ENCODE data around the gene UFC1. TPM values are rescaled to one million over a fixed set of nuclear protein-coding genes. Genes with fewer than 3 reads are reported as not detected.

UFC1 gene
- total RNA-seq, 1 donor, result 69.1 TPM

DNA sequence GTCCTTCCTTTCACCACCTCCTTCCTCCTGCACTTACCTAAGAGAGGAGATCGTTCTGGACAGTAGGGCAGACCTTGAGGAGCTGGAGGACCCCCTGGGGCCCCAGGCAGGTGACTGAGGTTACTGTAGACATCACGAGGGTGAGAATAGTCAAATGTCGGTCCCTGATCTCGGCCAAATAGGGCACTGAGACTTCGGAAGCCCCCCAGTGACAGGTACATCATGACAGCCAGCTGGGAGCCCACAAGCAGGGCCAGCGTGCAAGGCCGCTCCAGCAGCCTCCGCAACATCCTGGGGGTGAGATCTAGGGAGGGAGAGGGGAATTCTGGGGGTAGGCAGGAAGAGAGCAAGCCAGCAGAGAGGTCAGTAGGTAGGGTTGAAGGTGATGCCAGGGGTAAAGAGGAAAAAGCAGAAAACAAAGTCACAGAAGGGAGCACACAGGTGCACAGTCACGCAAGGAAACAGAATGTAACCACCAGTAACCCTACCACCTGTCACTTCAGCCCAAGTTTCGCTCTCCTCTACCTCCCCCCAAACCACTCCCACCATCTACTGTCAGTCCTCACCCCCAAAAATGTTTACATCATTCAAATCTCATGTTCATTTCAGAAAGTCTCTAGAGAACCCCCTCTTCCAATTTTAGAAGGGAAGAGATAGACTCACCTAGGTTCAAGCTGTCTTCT lies 22.1 kb downstream of the UFC1 start:
- peak overlapping the region; percentile 97 for H3K4me3 ChIP-seq (ENCODE audit: low read depth, low read length)
- TF ChIP-seq, protein P1, sequence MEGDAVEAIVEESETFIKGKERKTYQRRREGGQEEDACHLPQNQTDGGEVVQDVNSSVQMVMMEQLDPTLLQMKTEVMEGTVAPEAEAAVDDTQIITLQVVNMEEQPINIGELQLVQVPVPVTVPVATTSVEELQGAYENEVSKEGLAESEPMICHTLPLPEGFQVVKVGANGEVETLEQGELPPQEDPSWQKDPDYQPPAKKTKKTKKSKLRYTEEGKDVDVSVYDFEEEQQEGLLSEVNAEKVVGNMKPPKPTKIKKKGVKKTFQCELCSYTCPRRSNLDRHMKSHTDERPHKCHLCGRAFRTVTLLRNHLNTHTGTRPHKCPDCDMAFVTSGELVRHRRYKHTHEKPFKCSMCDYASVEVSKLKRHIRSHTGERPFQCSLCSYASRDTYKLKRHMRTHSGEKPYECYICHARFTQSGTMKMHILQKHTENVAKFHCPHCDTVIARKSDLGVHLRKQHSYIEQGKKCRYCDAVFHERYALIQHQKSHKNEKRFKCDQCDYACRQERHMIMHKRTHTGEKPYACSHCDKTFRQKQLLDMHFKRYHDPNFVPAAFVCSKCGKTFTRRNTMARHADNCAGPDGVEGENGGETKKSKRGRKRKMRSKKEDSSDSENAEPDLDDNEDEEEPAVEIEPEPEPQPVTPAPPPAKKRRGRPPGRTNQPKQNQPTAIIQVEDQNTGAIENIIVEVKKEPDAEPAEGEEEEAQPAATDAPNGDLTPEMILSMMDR (IDR thresholded peaks at IDR 0.05; ENCODE audit: insufficient read depth, low read depth, low read length), result no peak
- no peak for DNase-seq (ENCODE audit: low read depth)

GRCh38 chr1:161176468-161177111 lies 22.8 kb downstream of the UFC1 start:
- TF ChIP-seq, protein P1 (IDR thresholded peaks at IDR 0.05; ENCODE audit: insufficient read depth, low read depth, low read length), result no peak
- peak overlapping the region; percentile 97 for H3K4me3 ChIP-seq (ENCODE audit: low read depth, low read length)
- no peak for DNase-seq (ENCODE audit: low read depth)

- DNase-seq (ENCODE audit: low read depth), result peak; percentile 78
- peak within 1 kb of the TSS; percentile 97 for H3K4me3 ChIP-seq (ENCODE audit: low read depth, low read length)
- TF ChIP-seq, protein P1 (IDR thresholded peaks at IDR 0.05; ENCODE audit: insufficient read depth, low read depth, low read length), result no peak
These were observed 23.5 kb downstream of the UFC1 start, which contains the start of gene B4GALT3 for GRCh38 chr1:161177112-161177935. B4GALT3 (minus strand) TSS chr1:161177507; CDS start chr1:161176060, 1,447 bp downstream.

- no peak for DNase-seq (ENCODE audit: low read depth)
- H3K4me3 ChIP-seq (ENCODE audit: low read depth, low read length), result no peak overlapping the region
- TF ChIP-seq, protein P1 (IDR thresholded peaks at IDR 0.05; ENCODE audit: insufficient read depth, low read depth, low read length), result no peak
These were observed 24.1 kb downstream of the UFC1 start for GRCh38 chr1:161177936-161178244.

DNA sequence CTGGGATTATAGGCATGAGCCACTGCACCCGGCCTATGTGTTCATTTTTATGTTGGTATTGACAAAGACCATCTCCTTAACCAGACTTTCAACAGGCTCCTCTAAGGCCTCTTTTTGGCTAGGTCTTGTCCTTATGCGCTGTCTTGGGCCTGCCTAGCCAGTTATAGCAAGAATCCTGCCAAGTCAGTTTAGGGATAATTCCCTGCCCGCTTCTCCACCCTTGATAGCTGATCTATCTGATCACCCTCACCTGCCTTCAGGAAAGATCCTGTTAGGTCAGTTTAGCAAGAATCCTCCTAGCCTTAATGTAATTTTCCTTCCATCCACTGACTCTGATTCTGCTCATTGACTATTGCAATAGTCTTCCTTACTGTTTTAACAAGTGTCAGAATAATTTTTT lies 25.9 kb downstream of the UFC1 start:
- no peak for DNase-seq (ENCODE audit: low read depth)
- TF ChIP-seq, protein P1 (IDR thresholded peaks at IDR 0.05; ENCODE audit: insufficient read depth, low read depth, low read length), result no peak
- no peak overlapping the region for H3K4me3 ChIP-seq (ENCODE audit: low read depth, low read length)

DNA sequence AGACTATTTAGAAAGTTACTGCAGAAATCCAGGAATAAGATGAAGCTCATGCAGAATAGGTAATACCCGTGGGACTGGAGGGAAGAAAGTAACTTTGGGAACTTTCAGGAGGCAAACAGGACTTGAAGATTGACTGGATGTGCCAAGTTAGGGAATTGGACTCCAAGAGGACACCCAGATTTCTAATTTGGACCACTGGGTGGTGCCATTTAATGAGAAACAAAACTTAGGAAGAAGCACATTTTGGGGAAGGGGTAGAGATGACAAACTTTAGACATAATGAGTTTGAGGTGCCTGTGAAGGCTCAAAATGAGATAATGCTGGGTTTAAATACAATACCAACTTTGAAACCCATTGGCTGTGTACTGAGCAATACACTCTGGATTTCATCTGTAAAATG lies 26.9 kb downstream of the UFC1 start:
- DNase-seq (ENCODE audit: low read depth), result peak; percentile 37
- TF ChIP-seq, protein P1 (IDR thresholded peaks at IDR 0.05; ENCODE audit: insufficient read depth, low read depth, low read length), result peak; percentile 45
- no peak overlapping the region for H3K4me3 ChIP-seq (ENCODE audit: low read depth, low read length)

All from fibroblast of villous mesenchyme (primary cell).